ENCODE data around the gene COL4A4.
"Not testable (repeated sequence)": the region's sequence is repeated elsewhere in the genome, so short reads cannot be mapped to it uniquely, and the experiment has no call there.

The COL4A4 gene

GRCh38 chr2:227095346-227095745, 68.7 kb downstream of the COL4A4 start:
- H3K27ac ChIP-seq: no peak overlapping the region
- TF ChIP-seq, protein P1, sequence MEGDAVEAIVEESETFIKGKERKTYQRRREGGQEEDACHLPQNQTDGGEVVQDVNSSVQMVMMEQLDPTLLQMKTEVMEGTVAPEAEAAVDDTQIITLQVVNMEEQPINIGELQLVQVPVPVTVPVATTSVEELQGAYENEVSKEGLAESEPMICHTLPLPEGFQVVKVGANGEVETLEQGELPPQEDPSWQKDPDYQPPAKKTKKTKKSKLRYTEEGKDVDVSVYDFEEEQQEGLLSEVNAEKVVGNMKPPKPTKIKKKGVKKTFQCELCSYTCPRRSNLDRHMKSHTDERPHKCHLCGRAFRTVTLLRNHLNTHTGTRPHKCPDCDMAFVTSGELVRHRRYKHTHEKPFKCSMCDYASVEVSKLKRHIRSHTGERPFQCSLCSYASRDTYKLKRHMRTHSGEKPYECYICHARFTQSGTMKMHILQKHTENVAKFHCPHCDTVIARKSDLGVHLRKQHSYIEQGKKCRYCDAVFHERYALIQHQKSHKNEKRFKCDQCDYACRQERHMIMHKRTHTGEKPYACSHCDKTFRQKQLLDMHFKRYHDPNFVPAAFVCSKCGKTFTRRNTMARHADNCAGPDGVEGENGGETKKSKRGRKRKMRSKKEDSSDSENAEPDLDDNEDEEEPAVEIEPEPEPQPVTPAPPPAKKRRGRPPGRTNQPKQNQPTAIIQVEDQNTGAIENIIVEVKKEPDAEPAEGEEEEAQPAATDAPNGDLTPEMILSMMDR (IDR thresholded peaks at IDR 0.05): no peak
- no peak for TF ChIP-seq ZFX (IDR thresholded peaks at IDR 0.05; ENCODE audit: borderline replicate concordance)

DNA sequence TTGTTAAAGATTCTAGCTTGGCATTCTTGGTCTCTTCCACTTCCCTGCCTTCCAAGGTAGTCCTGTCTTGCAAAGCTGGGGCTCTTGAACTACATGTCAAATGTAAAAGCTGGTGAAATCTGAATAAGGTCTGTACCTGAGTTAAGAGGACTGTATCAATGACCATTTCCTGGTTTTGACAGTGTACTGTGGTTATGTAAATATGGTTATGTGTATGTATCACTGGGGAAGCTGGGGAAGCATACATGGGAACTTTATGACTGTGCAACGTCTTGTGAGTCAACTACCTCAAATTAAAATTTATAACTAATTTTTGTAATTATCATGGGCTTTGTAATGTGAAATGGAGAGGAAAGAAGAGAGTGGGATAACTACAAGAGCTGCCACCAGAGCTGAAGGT, 81.7 kb downstream of the COL4A4 start:
- TF ChIP-seq, protein P1 (IDR thresholded peaks at IDR 0.05): no peak
- no peak for TF ChIP-seq ZFX (IDR thresholded peaks at IDR 0.05; ENCODE audit: borderline replicate concordance)
- H3K27ac ChIP-seq: no peak overlapping the region

- no peak overlapping the region for H3K27ac ChIP-seq
- TF ChIP-seq, protein P1 (IDR thresholded peaks at IDR 0.05): no peak
- TF ChIP-seq ZFX (IDR thresholded peaks at IDR 0.05; ENCODE audit: borderline replicate concordance): no peak
Measured at GRCh38 chr2:227079726-227080125, 84.3 kb downstream of the COL4A4 start.

- H3K27ac ChIP-seq: not testable (repeated sequence)
Measured at GRCh38 chr2:227065065-227065464, 98.9 kb downstream of the COL4A4 start.

DNA sequence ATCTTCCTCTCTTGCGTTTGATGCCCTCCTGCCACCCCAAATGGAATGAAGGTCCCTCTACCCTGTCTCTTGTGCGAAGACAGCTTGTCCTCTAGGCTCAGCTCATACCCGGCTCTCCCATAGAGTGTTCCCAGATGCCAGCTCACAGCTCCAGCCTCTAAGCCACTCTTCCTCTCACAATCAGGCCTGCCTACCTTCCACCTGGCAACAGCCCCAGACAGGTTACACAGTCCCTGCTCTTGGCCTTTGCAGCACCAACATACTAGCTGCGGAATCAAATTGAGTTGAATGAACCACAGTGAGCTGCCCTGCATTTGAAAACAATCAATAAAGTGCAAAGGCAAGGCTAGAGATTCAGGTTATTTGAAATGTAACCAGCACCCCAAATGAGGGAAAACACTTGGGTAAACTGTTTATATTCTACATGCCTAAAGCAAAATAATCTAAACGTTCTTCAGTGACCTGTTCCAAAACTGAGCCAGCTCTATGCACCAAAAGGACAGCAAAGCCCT, 105.1 kb downstream of the COL4A4 start:
- no peak overlapping the region for H3K27ac ChIP-seq
- TF ChIP-seq ZFX (IDR thresholded peaks at IDR 0.05; ENCODE audit: borderline replicate concordance): no peak
- TF ChIP-seq, protein P1 (IDR thresholded peaks at IDR 0.05): no peak

GRCh38 chr2:227057743-227058447, 106.1 kb downstream of the COL4A4 start:
- no peak overlapping the region for H3K27ac ChIP-seq
- TF ChIP-seq, protein P1 (IDR thresholded peaks at IDR 0.05): no peak
- TF ChIP-seq ZFX (IDR thresholded peaks at IDR 0.05; ENCODE audit: borderline replicate concordance): no peak

DNA sequence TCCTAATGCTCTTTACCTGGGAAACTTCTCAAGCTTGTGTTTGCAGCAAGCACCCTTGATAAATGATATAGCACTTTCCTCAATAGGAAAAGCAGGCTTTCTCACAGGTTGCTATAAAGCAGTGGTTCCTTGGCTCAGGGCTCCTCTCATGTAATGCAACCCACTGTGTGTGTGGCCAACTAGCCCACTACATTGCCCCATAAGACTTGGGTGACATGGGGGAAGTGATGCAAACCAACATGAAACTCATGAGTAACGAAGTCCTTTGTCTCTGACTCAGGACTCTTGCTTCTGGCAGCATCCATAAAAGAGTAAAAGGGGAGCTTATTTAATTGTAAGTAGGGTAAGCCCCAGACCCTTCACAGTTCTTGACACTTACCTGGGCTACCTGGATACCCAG, 106.9 kb downstream of the COL4A4 start:
- no peak overlapping the region for H3K27ac ChIP-seq
- TF ChIP-seq ZFX (IDR thresholded peaks at IDR 0.05; ENCODE audit: borderline replicate concordance): no peak
- TF ChIP-seq, protein P1 (IDR thresholded peaks at IDR 0.05): no peak

DNA sequence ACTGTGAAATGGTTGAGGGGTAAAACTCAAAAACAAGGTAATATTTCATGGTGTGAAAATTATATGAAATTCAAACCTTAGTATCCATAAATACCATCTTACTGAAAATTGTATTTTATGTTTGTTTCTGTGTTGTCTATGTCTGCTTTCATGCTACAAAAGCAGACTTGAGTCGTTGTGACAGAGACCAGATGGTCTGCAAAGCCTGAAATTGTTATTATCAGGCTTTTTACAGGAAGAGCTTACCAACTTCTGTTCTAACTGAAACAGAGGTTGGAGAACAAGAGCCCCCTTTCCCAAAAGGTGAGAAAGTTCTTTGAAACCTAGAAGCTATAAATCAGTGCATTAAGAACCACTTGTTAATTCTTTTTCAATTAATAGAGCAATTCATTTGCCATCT, 110.0 kb downstream of the COL4A4 start:
- H3K27ac ChIP-seq: no peak overlapping the region
- TF ChIP-seq, protein P1 (IDR thresholded peaks at IDR 0.05): no peak
- no peak for TF ChIP-seq ZFX (IDR thresholded peaks at IDR 0.05; ENCODE audit: borderline replicate concordance)
